Kidney epithelial cell (primary cell): Measurements from ENCODE around the gene EP400. TPM values are rescaled to one million over a fixed set of nuclear protein-coding genes. Genes with fewer than 3 reads are reported as not detected.
"Not testable (repeated sequence)": the region's sequence is repeated elsewhere in the genome, so short reads cannot be mapped to it uniquely, and the experiment has no call there.

ENCODE experiments used
- DNase-seq: peaks from one replicate; pipeline ENCODE4 v3.0.0-alpha.2; 2010; ENCODE audit warnings: low read depth
- H3K27me3 ChIP-seq: 2 replicates; pipeline ENCODE4 v1.6.0; 2011; ENCODE audit warnings: low read length; ENCODE audit not compliant: control insufficient read depth, insufficient read depth
- H3K36me3 ChIP-seq: 2 replicates; pipeline ENCODE4 v1.5.1; 2011; ENCODE audit warnings: low read length; ENCODE audit not compliant: control insufficient read depth, insufficient read depth
- H3K4me3 ChIP-seq: 2 replicates; pipeline ENCODE4 v1.5.1; 2011; ENCODE audit warnings: low read depth, mild to moderate bottlenecking, control low read depth, low read length
- CTCF ChIP-seq: IDR thresholded peaks from 2 replicates; pipeline ENCODE4 v1.5.1; 2011; ENCODE audit warnings: mild to moderate bottlenecking, moderate library complexity, low read length, control low read depth, inconsistent platforms; ENCODE audit not compliant: insufficient read depth, poor library complexity, severe bottlenecking
- total RNA-seq: library from RNA; depleted of rRNA; stranded (reverse); fragments of >200 nt; gene quantifications from 2 replicates; pipeline ENCODE4 v1.2.3, GENCODE V29; 2015

The EP400 gene
- total RNA-seq, 1 donor from 2014 or later = 21.4 TPM

DNA sequence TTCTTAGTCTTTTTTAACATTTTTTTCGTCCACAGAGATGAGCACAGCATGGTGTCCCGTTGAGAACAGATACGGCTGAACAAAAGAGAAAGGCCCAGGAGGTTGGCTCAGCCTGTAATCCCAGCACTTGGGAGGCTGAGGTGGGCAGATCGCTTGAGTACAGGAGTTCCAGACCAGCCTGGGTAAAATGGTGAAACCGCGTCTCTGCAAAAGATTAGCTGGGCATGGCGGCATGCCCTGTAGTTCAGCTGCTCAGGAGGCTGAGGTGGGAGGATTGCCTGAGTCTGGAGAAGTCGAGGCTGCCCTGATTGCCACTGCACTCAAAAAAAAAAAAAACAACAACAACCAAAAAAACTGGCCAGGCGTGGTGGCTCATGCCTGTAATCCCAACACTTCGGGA is 5.9 kb upstream of the EP400 start:
- no peak for TF ChIP-seq CTCF
- no peaks in the 10 kb centered on the region for H3K27me3 ChIP-seq
- no peak overlapping the region for H3K4me3 ChIP-seq
- H3K36me3 ChIP-seq = peaks cover 3% of the 10 kb centered on the region
- DNase-seq = no peak

DNA sequence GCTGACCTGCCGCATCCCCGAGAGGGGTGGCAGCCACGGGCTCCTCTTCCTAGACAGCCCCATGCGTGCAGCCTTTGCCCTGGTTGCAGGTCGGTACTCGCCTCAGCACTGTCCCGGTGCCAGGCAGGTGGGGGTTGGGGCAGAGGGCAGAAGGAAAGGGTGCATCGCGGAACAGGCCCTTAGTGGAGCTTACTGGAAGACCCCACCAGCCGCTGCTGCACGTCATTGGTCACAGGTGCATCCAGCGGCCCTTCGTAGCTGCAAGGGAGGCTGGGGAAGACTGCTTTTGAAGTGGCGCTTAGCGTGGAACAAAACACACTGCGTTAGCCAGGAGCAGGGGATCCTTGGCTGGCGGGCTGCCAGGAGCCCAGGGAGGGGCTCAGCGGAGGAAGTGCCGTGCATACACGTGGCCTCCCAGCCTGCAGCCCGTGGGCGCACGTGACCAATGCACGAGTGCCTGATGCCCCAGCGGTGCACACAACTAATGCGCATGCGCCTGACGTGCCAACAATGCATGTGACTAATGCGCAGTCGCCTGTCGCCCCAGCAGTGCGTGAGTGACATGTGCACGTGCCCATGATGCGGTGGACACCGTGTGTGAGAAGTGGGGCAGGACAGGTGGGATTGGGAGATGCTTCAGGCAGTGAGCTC is 5.0 kb upstream of the EP400 start:
- no peaks in the 10 kb centered on the region for H3K27me3 ChIP-seq
- H3K4me3 ChIP-seq = no peak overlapping the region
- DNase-seq = no peak
- TF ChIP-seq CTCF = no peak
- peaks cover 3% of the 10 kb centered on the region for H3K36me3 ChIP-seq

DNA sequence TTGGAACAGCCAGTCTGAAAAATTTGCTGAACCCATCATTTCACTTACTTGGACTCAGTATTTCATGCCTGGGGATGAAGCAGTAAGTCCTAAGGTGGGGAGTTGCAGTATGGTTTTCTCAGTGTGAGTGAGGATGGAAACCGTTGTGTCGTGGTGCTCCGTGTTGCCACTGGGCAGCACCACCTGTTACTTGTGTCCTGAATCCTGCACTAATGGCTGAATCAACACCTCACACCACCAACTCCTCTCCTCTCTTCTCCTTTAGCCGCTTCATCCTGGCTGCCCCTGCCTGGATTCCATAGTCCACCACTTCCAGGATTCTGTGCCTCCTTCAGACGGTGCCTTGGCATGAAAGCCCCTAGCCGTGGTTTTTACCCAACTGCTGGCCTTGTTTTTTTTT is 3.0 kb upstream of the EP400 start:
- Histone ChIP-seq H3K4me3 (no peak overlapping the region), H3K27me3 (no peaks in the 10 kb centered on the region), H3K36me3 (peaks cover 2% of the 10 kb centered on the region)
- no peak for TF ChIP-seq CTCF
- DNase-seq = no peak

- Histone ChIP-seq H3K27me3 (no peaks in the 10 kb centered on the region), H3K4me3 (no peak overlapping the region), H3K36me3 (peaks cover 1% of the 10 kb centered on the region)
- DNase-seq = no peak
- TF ChIP-seq CTCF = no peak
Observed at GRCh38 chr12:131947482-131948027, 2.2 kb upstream of the EP400 start.

DNA sequence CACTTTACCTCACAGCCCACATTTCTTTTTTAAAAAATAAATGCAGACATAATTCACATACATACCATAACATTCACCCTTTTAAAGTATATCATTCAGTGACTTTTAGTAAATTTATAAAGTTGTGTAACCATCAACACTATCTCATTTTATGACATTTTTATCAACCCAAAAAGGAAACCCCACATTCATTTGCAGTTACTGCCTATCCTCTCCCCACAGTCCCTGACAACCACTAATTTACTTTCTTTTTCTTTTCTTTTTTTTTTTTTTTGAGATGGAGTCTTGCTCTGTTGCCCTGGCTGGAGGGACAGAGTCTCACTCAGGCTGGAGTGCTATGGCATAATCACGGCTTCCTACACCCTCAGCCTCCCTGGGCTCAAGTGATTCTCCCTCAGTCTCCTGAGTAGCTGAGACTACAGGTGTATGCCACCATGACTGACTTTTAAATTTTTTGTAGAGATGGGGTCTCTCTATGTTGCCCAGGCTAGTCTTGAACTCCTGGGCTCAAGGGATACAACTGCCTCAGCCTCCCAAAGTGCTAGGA is 1.5 kb upstream of the EP400 start:
- no peak for DNase-seq

GRCh38 chr12:131948713-131949430 is 870 bp upstream of the EP400 start:
- not testable (repeated sequence) for H3K27me3 ChIP-seq, DNase-seq, H3K36me3 ChIP-seq
- peak overlapping the region; percentile 94 for H3K4me3 ChIP-seq

More for the DNA sequence above, 1.5 kb upstream of the EP400 start:
- Histone ChIP-seq H3K27me3 (no peaks in the 10 kb centered on the region), H3K36me3 (peaks cover 1% of the 10 kb centered on the region), H3K4me3 (no peak overlapping the region)
- TF ChIP-seq CTCF = no peak
